GM19468 (cell line): Measurements from ENCODE around the gene LARP1.
"Not testable (repeated sequence)": the region's sequence is repeated elsewhere in the genome, so short reads cannot be mapped to it uniquely, and the experiment has no call there.

ENCODE experiments used
- ATAC-seq: cut with Tn5 transposase; IDR thresholded peaks from one replicate; pipeline ENCODE4 v1.9.1; 2021; ENCODE audit warnings: mild to moderate bottlenecking, moderate library complexity, moderate number of reproducible peaks; ENCODE audit not compliant: unreplicated experiment; ENCODE audit errors: extremely low read depth

LARP1 gene

GRCh38 chr5:154818471-154819116 is 63.4 kb downstream of the LARP1 start:
- ATAC-seq = no peak

- ATAC-seq = no peak
Measured at GRCh38 chr5:154819546-154819945, 64.4 kb downstream of the LARP1 start.

- no peak for ATAC-seq
Measured at GRCh38 chr5:154820383-154820782, 65.2 kb downstream of the LARP1 start.

DNA sequence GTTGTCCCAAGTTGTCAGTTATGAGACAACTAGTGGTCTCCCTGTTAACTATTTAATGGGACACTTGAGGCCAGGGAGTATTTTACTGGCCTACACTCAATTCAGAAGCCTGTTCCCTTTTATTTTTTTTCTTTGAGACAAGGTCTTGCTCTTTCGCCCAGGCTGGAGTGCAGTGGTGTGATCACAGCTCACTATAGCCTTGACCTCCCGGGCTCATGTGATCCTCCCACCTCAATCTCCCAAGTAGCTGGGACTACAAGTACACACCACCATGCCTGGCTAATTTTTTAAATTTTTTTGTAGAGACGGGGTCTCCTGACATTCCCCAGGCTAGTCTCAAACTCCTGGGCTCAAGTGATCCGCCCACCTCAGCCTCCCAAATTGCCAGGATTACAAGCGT is 67.7 kb downstream of the LARP1 start:
- not testable (repeated sequence) for ATAC-seq

DNA sequence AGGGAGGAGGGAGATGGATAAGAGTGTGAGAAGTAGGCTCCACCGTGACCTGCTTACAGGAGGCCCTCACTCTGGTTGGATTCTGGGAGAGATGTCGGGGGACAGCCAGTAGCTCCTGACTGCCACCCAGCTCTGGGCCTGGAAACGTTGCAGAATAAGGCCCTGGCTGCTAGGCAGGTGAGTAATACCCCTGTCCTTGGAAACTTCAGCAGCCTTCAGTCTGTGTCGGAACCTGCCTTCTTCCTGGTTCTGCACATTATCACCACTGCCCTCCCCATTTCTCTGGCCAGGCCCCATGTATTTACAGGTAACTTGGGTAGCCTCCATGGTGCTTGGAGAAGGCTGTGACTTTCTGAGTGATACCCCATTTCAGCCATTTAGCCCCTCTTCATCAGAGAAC is 68.4 kb downstream of the LARP1 start:
- ATAC-seq = no peak

DNA sequence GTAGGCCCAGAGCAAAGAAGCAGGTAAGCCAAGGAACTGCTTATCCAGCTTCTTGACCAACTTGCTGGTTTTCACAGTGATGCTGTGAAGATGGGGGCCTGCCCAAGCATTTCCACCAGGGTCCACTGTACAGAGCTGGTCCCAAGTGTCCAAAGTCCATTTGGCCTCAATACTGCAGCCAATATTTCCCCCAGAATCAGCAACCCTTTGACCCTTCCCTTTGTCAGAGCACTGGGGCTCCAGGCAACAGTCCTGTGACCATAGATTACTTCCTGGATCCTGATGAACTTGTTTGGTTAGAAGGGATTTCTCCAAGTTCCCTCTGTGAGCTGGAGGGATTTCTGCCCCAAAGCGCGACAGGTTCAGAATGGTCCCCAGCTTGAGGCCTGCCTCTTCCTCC is 68.9 kb downstream of the LARP1 start:
- ATAC-seq = no peak

DNA sequence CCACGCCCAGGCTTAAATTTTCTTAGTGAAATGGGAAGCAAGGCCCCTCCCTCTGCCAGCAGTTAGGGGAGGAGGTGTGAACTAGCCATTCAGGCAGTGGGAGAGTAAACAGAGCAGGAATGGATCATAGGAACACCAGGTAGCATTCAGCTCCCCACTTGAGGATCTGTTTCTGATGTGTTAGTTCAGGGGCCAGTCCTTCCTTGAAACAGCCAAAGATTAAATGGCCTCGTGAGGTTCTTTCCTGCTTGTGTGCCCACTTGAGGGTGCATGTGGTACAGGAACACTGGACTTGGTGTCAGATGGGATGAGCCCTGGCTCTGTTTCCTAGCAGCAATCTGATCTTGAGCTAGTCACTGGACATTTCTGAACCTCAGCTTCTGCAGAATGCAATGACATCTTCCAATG is 74.0 kb downstream of the LARP1 start:
- no peak for ATAC-seq

DNA sequence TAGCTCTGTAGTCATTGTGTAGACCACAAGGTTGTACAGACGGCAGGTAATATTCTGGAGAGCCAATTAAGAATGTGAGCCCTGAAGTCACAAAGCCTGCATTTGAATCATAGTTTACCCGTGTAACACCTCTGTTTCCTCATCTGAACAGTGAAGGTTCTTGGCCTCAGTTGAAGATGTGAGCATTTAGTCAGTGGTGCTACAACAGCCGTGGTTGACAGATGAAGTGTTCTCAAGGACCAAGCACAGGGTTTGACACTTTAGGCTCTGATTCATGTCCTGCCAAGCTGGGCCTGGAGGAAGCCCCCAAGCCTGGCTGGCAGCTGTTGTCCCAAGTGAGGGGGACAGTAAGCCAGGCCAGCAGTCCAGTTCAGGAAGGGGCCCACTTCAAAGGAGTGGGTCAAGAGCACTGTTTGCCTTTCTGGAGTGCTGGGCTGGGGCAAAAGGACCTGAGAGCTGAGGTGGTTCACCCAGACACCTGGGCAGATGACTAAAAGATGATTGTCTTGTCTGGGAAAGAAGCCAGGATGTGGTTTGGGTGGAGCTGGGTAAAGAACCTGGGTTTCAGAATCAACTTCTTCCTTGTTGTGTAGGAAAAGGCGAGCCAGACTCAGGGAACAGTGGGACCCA is 74.5 kb downstream of the LARP1 start:
- no peak for ATAC-seq

GRCh38 chr5:154830219-154830595 is 75.0 kb downstream of the LARP1 start:
- no peak for ATAC-seq

DNA sequence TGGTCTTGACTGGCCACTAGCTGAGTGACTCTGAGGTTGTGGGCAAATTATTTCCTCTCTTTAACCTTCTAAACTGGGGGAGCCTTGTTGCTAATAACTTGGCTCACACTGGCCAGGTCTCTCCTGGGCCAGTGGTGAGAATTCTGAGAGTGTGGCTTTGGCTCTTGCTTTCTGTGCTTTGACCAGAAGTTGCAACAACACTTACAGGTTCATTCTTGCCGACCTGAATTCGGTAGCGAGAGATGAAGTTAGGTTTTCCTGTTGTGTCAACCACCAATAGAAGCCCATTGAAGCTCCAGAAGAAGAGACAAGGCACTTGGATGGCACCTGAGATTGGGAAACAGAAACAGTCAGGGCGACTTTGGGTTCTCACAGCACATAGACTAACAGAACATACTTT is 75.4 kb downstream of the LARP1 start:
- ATAC-seq = no peak

DNA sequence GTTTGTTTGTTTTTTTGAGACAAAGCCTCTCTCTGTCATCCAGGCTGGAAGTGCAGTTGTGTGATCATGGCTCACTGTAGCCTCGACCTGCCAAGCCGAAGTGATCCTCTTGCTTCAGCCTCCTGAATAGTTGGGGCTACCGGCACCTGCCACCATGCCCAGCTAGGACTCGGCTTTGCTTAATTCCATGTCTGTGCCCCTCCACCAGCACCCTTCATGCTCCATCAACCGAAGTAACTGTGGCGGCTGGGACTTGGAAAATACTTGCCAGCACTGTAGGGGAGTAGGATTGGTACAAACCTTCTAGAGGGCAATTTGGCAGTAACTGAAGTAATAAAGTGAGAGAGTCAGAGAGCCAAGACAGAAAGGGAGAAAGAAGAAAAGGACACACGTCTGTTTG is 76.3 kb downstream of the LARP1 start:
- ATAC-seq = no peak

- ATAC-seq = not testable (repeated sequence)
Measured at GRCh38 chr5:154832804-154833203, 77.6 kb downstream of the LARP1 start.

- ATAC-seq = no peak
Measured at GRCh38 chr5:154834053-154834452, 78.9 kb downstream of the LARP1 start.

- ATAC-seq = not testable (repeated sequence)
Measured at GRCh38 chr5:154835701-154836052, 80.5 kb downstream of the LARP1 start.

DNA sequence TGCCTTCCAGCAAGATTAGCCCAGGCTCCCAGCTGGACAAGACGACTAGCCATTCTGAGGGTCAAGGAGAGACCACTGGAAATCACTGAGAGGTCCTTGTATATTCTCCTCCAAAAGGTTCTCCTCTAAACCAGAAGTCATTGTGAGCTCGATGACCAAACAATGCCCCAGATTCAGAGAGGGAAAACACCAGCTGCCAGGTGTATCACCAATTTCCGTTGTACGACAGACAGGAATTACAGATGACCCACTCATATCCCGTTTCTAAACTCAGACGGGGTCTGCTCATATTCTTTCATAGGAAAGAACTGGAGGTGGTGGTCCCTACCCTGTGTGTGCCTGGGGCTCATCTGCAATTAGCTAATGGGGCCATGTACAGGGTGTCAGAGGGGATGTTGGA is 81.0 kb downstream of the LARP1 start:
- ATAC-seq = no peak

DNA sequence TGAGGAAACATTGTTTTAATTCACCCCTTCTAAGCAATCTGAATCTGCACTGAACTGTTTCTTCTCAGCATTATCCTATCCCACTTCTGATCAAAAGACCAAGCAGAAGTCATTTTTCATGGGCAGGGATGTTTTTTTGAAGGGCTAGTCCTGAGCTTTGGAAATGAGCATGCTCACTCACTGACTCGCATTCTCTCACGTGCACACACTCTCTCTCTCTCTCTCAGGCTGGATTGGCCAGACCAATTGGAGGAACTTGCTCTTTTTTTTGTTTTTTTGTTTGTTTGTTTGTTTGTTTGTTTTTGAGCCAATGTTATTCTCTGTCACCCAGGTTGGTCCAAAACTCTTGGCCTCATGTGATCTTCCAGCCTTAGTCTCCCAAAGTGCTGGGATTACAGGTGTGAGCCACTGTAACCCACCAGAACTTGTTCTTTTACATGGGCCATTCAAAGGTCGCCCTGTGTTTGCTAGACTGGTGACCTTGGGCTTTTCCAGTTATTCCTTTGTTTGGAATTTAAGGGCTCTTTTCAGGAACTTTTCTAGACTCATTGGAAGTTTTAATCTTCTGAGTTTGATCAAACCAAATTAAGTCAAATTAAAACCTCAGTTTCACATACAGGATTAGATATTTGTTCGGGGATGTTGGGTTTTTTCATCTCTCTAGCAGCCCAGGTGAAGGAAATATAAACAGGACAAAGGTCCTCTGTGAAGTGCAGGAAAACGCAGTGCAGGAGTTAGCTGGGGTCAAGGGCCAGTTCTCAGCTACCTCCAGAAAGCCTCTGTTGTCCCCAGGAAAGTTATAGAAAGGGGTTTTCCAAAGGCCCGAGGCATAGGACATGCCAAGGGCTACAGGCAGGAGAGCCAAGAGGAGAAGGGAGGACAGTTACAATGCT is 82.1 kb downstream of the LARP1 start:
- no peak for ATAC-seq

DNA sequence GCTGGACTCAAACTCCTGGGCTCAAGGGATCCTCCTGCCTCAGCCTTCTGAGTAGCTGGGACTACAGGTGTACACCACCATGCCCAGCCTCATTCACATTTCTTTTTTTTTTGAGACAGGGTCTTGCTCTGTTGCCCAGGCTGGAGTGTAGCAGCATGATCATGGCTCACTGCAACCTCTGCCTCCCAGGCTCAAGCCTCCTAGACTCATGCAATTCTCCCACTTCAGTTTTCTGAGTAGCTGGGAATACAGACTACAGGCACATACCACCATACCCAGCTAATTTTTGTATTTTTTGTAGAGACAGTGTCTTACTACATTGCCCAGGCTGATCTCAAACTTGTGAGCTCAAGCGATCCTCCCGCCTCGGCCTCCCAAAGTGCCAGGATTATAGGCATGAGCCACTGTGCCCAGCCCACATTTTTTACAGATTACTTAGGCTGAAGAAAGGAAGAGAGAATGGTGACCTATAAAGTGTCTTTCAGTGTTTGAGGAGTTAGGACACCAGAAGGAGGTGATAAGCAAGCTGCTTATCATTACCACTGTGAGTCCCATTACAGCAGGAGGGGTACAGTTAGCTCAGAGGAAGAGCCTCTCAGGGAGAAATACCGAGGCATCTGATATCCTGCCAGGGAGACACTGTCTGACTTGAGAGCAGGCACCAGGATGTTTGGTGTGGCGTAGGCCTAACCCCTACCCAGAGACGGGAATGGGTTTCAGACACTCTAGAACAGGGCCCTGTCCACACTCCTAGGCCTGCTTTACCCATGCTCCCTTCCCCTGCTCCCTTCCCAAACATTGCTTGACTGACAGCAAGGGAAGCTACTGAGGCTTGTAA is 85.5 kb downstream of the LARP1 start:
- no peak for ATAC-seq

GRCh38 chr5:154841273-154841661 is 86.1 kb downstream of the LARP1 start:
- ATAC-seq = no peak

DNA sequence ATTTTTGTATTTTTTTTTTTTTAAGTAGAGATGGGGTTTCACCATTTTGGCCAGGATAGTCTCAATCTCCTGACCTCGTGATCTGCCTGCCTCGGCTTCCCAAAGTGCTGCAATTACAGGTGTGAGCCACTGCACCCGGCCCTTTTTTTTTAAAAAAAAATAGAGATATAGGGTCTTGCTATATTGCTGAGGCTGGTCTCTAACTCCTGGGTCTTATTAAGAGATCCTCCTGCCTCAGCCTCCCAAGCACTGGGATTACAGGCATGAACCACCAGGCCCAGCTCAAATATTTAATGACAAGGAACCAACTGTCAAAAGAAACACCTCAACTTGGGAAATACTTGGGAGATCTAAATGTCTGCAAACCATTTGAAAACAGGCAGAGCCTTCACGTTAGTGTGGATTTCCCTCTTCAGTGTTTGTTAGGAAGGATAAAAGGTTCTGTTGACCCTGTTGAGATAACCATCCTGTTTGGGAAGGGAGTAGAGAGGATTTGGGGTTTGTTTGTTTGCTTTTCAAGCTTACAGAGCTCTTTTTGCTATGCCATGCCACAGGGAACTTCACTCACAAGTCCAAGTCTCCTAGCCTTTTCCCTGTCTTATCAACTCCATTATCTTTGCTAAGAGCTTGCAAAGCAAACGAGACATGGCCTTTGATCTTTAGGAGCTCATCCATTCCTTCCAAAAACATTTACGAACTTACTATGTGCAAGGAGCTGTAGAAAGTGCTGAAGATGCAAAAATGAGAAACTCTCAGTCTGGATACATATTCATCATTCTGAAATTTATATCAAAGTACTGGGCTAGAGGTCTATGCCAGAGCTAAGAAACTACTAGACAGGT is 87.7 kb downstream of the LARP1 start:
- ATAC-seq = no peak

DNA sequence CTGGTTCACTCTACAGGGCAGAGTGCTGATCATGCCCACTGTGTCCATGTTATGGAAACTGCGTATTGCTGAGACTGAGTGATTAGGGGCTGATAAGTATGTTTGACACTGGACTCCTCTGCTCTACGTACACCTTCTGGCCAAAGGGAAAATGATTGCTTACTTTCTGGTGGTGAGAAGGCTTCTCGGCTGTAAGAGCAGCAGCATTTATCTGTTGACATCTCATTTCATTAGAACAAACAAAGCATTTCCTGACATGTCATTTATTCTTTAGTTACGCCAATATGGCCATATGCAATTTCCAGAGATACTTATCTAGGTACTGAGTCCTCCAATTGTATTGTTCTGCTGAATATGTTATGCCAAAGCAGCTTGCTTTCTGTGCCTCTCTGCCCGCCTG is 89.6 kb downstream of the LARP1 start:
- ATAC-seq = no peak
